ENCODE results near the gene BTNL8.
"Not testable (repeated sequence)": the region's sequence is repeated elsewhere in the genome, so short reads cannot be mapped to it uniquely, and the experiment has no call there.

BTNL8 gene

DNA sequence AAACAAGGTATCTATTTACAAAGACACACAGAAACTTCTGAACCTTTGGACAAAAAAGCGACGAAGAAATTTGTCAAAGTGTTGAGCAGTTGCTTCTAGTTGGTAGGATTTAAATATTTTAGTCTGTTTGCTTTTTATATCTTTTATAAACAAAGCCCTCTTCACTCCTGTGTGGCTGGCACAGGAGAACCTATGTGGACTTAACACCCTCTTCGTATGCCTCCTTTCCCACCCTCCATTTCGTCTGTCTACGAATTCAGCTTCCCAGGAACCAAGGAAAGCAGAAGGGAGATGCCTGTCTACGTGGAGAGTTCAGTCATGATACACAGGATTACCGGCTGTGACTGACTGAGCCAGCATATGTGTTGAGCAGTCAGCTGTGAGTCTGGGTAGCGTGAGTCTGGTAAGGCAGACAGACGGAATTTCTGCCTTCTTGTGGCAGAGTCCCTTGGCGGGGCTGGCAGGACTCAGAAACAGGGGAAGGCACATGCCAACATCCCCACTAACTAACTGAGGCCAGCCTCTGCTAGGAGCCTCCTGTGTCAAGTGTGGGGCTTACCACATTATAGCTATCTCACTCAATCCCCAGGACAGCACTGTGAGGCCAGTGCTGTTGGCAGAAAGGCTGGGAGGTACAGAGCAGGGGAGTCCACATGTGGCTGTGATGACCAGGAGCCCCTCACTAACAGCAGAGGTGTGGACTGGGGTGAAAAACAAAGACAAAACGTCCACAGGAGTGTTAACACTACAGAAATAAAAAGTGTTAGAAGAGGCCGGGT is 24.0 kb upstream of the BTNL8 start:
- DNase-seq (ENCODE audit: low spot score) = no peak

DNA sequence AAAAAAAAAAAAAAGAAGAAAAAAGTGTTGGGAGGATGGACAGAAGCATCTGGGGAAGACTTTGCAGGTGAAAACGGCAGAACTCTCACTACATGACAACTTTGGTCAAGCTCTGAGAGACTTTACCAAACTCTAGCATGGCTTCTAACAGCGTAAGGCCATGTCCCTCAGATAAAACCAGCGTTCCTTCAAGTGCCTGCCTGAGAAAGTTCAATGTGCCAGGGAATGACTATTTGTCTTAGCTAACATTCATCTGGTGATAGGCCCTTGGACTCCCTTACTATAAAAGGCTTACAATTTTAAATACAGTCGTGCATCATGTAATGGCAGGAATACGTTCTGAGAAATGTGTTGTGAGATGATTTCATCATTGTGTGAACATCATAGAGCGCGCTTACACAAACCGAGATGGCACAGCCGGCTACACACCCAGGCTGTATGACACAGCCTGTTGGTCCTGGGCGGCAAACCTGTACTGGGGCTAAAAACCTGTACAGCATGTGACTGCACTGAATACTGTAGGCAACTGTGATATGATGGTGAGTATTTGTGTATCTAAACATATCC is 23.0 kb upstream of the BTNL8 start:
- no peak for DNase-seq (ENCODE audit: low spot score)

DNA sequence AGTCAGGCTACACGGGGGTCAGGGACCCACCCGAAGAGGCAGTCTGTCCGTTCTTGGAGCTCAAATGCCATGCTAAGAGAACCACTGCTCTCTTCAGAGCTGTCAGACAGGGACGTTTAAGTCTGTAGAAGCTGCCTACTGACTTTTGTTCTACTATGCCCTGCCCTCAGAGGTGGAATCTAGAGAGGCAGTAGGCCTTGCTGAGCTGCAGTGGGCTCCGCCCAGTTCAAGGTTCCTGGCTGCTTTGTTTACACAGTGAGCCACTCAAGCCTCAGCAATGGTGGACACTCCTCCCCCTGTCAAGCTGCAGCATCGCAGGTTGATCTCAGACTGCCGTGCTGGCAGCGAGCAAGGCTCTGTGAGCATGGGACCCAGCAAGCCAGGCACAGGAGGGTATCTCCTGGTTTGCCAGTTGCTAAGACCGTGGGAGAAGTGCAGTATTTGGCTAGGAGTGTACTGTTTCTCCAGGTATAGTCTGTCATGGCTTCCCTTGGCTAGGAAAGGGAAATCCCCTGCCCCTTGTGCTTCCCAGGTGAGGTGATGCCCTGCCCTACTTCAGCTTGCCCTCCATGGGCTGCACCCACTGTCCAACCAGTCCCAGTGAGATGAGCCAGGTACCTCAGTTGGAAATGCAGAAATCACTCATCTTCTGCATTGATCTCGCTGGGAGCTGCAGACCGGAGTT is 13.0 kb upstream of the BTNL8 start:
- DNase-seq (ENCODE audit: low spot score) = not testable (repeated sequence)

DNA sequence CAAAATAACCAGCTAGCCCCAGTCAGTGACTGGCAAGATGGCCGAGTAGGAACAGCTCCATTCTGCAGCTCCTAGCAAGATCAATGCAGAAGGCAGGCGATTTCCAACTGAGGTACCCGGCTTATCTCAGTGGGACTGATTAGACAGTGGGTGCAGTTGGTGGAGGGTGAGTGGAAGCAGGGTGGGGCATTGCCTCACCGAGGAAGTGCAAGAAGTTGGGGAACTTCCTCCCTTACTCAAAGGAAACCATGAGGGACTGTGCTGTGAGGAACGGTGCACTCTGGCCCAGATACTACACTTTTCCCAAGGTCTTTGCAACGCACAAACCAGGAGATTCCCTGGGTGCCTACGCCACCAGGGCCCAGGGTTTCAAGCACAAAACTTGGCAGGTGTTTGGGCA is 9.6 kb upstream of the BTNL8 start:
- no peak for DNase-seq (ENCODE audit: low spot score)

DNA sequence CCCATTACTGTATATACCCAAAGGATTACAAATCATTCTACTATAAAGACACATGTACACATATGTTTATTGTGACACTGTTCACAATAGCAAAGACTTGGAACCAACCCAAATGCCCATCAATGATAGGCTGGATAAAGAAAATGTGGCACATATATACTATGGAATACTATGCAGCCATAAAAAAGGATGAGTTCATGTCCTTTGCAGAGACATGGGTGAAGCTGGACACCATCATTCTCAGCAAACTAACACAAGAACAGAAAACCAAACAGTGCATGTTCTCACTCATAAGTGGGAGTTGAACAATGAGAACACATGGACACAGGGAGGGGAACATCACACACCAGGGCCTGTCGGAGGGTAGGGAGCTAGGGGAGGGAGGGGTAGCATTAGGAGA is 3.6 kb upstream of the BTNL8 start:
- not testable (repeated sequence) for DNase-seq (ENCODE audit: low spot score)

DNA sequence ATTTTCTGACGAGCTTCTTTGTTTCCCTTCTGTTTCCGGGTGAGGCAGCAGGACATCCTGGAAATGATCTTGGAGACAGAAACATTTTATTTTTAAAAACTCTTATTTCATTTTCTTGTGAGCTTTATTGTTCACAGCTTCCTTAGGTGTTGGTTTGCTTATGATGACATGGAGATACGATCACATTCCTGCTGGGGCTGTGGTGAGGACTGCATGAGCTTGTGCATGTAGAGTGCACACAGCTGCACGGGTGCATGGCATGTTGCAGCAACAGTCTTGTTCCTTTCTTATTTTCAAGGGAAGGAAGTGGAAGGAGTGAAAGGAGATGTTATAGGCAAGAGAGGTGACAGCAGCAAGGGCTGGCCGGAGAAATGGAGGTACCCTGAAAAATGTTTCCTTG is 1.2 kb downstream of the BTNL8 start:
- DNase-seq (ENCODE audit: low spot score) = no peak

DNA sequence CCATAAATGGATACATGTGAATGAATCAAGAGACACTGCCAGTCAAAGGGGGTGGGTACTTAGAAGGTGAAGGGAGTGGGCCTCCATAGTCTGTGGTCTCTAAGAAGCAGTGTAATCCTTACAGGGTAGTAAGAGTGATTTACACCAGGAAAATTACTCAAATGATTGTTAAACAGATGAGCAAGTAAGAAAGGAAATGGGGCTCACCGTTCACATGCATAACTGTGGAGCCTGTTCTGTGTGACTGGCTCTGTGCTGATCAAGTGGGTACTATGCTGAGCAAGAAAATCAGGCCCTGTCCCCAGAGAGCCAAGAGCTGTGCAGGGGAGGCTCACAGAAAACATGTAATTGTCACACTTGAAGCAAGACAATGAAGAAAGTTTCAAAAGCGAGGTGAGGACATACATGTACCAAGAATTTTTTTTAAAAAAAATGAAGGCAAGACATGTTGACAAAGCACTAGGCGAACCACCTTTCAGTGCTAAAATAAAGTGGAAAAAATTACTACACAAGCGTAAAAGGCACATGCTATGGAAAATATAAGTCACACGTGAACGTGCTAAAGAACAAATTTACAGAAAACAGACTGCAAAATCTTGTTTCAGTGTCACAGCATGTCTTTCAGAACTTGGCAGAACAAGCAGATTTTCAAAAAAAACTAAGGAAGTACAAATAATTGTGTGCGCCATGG is 2.5 kb downstream of the BTNL8 start:
- no peak for DNase-seq (ENCODE audit: low spot score)

DNA sequence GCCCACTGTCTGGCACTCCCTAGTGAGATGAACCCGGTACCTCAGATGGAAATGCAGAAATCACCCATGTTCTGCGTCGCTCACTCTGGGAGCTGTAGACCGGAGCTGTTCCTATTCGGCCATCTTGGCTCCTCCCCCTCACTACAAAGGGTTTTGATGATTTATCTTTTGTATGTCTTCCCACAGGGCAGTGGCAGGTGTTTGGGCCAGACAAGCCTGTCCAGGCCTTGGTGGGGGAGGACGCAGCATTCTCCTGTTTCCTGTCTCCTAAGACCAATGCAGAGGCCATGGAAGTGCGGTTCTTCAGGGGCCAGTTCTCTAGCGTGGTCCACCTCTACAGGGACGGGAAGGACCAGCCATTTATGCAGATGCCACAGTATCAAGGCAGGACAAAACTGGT is 9.4 kb downstream of the BTNL8 start:
- DNase-seq (ENCODE audit: low spot score) = no peak

DNA sequence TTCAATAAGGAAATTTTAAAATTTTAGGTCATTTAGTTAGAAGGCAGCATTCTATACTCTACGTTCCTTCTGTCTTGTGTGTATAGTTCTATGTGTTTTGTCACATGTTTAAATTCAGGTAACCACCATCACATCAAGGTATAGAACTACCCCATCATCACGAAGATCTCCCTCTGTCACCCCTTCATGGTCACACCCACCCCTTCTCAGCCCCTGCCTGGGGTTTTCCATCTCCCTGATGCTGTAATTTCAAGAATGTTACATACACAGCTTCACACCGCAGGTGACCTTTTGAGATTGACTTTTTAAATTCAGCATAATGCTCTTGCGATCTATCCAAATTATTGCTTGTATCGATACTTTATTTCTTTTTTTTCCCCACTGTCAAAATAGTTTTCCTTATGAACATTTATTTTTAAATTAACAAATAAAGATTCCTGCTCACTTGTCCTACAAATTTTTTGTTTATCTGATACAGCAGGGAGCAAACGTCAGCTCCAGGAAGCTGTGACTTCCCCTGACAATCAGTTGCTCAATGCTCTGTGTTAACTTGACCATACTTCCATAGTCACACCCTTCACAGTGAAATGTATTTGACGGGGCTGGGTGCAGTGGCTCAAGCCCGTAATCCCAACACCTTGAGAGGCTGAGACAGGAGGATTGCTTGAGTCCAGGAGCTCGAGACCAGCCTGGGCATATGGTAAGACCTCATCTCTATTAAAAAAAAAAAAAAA is 10.2 kb downstream of the BTNL8 start:
- no peak for DNase-seq (ENCODE audit: low spot score)

DNA sequence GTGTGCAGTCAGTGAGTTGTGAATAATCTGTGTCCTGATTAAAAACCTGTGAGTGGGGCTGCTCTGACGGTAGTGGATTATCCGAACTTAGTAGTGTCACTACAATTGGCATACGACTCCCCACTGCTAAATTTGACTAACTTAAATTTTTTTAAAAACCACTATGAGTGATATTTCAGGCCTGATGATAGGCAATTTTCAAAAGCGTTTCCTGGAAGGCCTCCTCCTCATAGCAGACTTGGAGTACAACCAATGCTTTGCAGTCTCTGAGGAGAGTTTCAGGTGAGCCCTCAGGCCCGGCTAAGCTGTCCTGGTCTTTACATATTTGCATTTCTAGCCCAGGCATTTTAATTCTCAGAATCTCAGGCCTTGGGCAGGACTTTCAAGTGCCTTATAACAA is 10.8 kb downstream of the BTNL8 start:
- DNase-seq (ENCODE audit: low spot score) = no peak

DNA sequence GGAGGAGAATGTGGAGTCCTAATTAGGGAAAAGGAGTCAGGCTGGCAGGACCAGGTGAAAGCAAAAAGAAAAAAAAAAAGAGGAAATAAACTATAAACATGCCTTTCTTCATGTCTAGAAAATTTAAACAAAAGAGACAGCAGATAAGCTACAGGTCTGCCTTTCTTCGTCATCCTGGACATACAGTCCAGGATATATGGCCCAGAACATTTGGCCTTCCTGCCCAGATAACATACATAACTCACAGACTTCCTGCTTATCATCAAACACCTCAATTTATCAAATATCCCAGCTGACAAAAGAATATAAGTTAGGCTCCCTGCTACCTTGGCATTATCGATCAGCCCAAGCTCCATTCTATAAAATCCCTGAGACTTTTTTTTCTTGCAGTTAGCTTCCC is 11.2 kb downstream of the BTNL8 start:
- no peak for DNase-seq (ENCODE audit: low spot score)

DNA sequence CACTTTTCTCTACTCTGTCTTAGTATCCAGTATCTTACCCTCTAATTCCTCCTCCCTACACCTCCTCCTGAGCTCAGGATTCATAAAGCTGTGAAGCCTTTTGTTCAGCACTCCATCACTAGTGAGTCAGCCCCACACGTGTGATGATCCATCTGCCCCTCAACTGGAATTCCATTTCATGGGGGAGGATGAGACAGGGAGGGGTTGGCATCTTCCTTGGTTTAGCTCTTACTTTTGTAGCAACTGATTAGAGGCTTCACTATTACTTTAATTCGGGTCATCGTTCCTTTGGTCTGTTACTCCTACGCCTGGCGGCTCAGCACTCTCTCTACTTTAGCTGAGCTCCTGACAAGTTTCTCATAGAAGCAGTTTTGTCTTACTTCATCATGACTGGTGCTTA is 11.8 kb downstream of the BTNL8 start:
- DNase-seq (ENCODE audit: low spot score) = no peak

DNA sequence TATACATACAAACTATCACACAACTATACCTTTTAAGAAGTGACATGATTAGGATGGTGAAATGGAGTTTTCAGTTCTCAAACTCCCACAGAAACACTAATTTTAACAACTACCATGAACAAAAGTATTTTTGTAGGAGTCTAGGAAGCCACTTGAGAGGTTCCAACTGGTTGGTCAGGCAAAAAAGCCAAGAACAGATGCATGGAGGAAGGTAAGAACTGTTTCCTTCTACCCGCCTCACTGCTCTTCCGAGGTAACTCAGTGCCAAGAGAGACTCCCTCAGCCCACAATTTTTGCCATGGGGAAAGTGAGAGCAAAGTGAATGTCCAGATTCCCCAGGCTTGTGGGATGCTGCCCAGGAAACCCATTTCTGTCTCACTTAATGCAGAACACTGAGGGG is 15.7 kb downstream of the BTNL8 start:
- DNase-seq (ENCODE audit: low spot score) = no peak

DNA sequence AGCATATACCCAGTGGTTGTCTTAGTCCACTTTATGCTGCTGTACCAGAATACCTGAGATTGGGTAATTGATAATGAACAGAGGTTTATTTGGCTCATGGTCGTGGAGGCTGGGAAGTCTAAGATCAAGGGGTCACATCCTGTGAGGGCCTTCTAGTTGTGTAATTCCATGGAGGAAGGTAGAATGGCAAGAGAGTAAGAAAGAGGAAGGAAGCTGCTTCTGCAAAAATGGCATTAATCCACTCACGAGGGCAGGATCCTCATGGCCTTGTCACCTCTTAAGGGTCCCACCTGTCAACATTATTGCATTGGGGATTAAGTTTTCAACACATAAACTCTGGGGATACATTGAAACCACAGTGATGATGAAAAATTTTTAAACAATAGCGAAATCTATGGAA is 17.0 kb downstream of the BTNL8 start:
- DNase-seq (ENCODE audit: low spot score) = no peak

DNA sequence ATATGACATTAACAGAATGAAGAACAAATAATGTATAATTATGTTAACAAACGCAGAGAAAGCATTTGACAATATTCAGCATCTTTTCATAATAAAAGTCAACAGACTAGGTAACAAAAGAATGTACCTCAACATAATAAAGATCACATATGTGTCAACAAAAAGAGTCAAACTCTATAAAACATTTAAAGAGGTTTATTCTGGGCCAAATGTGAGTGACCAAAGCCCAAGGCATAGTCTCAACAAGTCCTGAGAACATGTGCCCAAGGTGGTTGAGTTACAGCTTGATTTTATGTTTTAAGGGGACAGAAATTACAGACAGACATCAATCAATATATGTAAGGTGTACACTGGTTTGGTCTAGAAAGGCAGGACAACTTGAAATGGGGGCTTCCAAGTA is 19.4 kb downstream of the BTNL8 start:
- DNase-seq (ENCODE audit: low spot score) = no peak

DNA sequence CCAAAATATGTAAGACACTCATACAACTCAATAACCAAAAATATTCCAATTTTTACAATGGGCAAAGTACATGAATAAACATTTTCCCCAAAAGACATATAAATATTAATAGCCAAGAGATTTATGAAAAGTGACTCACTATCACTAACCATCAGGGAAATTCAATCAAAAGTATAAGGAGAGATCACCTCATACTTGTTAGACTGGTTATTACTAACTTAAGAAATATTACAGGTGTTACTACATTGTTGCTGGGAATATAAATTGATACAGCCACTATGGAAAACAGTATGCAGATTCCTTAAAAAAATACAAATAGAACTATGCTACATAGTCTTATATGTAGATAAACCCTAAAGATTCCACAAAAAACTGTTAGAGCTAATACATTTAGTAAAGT is 21.8 kb downstream of the BTNL8 start:
- DNase-seq (ENCODE audit: low spot score) = no peak

DNA sequence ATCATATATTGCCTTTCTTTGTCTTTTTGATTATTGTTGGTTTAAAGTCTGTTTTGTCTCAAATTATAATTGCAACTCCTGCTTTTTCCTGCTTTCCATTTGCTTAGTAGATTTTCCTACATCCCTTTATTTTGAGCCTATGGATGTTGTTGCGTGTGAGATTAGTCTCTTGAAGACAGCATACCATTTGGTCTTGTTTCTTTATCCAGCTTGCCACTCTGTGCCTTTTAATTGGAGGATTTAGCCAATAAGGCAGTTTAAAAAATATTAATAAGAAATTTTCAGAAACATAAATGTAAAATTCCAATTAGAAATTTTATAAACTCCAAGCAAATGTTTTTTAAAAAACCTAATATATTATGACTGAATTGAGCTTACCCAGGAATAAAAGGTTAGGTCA is 24.0 kb downstream of the BTNL8 start:
- no peak for DNase-seq (ENCODE audit: low spot score)

DNA sequence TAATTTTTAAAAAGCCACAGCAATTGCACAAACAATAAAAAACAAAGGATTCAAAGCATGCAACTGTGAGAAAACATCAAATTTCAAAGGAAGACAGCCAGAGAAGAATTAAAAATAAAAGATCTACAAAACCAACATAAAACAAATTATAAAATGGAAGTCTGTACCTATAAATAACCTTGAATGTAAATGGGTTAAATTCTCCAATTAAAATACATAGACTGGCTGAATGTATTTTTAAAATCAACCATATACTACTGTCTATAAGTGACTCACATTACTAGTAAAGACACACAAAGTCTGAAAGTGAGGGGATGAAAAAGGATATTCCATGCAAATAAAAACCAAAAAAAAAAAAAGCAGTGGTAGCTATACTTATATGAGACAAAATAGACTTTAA is 33.7 kb downstream of the BTNL8 start:
- DNase-seq (ENCODE audit: low spot score) = peak; percentile 1

DNA sequence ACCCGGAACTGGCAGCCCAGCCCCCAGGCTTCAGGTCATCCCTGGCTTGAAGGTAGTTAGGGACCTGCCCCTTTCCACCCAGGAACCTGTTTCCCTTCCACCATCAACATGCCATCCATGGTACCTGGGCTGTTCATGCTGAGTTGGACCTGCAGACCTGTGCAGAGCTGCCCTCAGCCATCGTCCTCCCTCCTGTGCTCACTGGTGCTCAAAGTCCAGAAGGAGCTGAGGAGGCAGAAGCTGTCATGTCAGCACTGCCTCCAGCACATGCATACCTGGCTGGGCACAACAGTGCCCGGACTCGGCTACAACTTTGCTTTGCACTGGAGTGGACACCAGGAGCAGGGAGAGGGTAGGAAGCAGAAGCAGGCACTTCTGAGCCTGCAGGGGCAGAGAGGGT is 36.2 kb downstream of the BTNL8 start:
- peak; percentile 0 for DNase-seq (ENCODE audit: low spot score)

DNA sequence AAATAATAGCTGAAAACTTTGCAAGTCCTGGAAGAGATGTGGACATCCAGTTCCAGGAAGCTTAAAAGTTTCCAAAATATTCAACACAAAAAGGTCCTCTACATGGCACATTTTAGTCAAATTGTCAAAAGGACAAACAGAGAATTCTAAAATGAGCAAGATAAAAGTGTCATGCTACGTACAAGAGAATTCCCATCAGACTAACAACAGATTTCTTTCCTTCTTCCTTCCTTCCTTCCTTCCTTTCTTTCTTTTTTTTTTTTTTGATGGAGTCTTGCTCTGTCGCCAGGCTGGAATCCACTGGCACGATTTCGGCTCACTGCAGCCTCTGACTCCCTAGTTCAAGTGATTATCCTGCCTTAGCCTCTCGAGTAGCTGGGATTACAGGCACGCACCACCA is 39.3 kb downstream of the BTNL8 start:
- peak; percentile 0 for DNase-seq (ENCODE audit: low spot score)

DNA sequence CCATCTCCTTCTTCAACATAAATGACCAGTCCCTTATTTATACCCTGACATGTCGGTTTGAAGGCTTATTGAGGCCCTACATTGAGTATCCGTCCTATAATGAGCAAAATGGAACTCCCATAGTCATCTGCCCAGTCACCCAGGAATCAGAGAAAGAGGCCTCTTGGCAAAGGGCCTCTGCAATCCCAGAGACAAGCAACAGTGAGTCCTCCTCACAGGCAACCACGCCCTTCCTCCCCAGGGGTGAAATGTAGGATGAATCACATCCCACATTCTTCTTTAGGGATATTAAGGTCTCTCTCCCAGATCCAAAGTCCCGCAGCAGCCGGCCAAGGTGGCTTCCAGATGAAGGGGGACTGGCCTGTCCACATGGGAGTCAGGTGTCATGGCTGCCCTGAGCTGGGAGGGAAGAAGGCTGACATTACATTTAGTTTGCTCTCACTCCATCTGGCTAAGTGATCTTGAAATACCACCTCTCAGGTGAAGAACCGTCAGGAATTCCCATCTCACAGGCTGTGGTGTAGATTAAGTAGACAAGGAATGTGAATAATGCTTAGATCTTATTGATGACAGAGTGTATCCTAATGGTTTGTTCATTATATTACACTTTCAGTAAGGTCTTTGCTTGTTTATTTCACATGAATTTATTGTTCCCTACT is 51.5 kb downstream of the BTNL8 start:
- DNase-seq (ENCODE audit: low spot score) = no peak

DNA sequence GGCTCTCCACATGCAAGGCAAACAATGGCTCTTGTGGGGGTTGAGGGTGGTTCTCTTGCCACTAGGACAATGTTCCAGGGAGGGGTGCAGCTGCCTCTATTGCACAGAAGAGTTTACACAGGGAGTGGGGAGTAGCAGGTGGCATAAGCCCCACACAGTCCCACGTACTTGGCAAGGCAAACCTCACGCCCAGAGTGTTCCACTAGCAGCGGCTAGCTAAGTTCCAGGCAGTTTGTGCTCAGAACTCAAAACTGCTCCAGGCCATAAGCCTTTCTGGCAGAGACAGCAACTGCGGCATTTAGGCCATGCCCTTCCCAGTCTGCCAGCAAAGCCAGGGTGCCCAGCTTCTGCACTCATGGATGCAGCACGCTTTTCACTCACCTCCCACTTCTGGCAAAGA is 60.7 kb downstream of the BTNL8 start:
- DNase-seq (ENCODE audit: low spot score) = no peak

Data from hematopoietic multipotent progenitor cell treated with erythropoietin and hydrocortisone succinate and interleukin-3 and kit ligand, for 15 days (in vitro differentiated cells).